HepG2 (cell line): Measurements from ENCODE around the gene KLHDC8B. TPM values are rescaled to one million over a fixed set of nuclear protein-coding genes. Genes with fewer than 3 reads are reported as not detected.

Experiments
- ATM ChIP-seq: fragments of 450-650 bp; IDR thresholded peaks from 2 replicates; pipeline ENCODE4 v1.7.1; 2017; ENCODE audit warnings: mild to moderate bottlenecking, borderline replicate concordance
- CC2D1A ChIP-seq: sonication (generic); formaldehyde crosslinking; IDR thresholded peaks from 2 replicates; pipeline ENCODE4 v1.8.1; 2023; ENCODE audit warnings: mild to moderate bottlenecking, missing genetic modification reagents
- ERF ChIP-seq: IDR thresholded peaks from 2 replicates; pipeline ENCODE4 v1.6.1; 2018; ENCODE audit warnings: missing biosample characterization, missing genetic modification reagents
- HNRNPLL ChIP-seq: fragments of 200-400 bp; formaldehyde crosslinking; IDR thresholded peaks from 2 replicates; pipeline ENCODE4 v1.6.1; 2017; ENCODE audit warnings: mild to moderate bottlenecking, low read depth, low read length; ENCODE audit not compliant: poor library complexity, severe bottlenecking
- MLLT10 ChIP-seq: sonication (generic); formaldehyde crosslinking; IDR thresholded peaks from 2 replicates; pipeline ENCODE4 v1.4.0; 2020; ENCODE audit warnings: missing genetic modification reagents
- NFRKB ChIP-seq: fragments of 450-650 bp; IDR thresholded peaks from 2 replicates; pipeline ENCODE4 v1.6.1; 2017
- POLR2AphosphoS5 ChIP-seq: IDR thresholded peaks from 2 replicates; pipeline ENCODE4 v1.6.1; 2012; ENCODE audit warnings: low read depth, low read length
- RBM39 ChIP-seq: fragments of 200-400 bp; formaldehyde crosslinking; IDR thresholded peaks from one replicate; pipeline ENCODE4 v1.6.1; 2018; ENCODE audit warnings: antibody characterized with exemption, mild to moderate bottlenecking, low read depth, low read length; ENCODE audit not compliant: poor library complexity, severe bottlenecking
- RERE ChIP-seq: IDR thresholded peaks from 2 replicates; pipeline ENCODE4 v1.6.1; 2016; ENCODE audit warnings: low read depth, missing genetic modification reagents, missing compliant biosample characterization
- SMAD3 ChIP-seq: sonication (generic); formaldehyde crosslinking; IDR thresholded peaks from 2 replicates; pipeline ENCODE4 v1.4.0; 2020; ENCODE audit warnings: missing genetic modification reagents
- SPEN ChIP-seq: sonication (generic); formaldehyde crosslinking; IDR thresholded peaks from 2 replicates; pipeline ENCODE4 v1.5.1; 2020; ENCODE audit warnings: low read depth, mild to moderate bottlenecking, missing genetic modification reagents
- THYN1 ChIP-seq: sonication (generic); formaldehyde crosslinking; IDR thresholded peaks from 2 replicates; pipeline ENCODE4 v1.8.1; 2023; ENCODE audit warnings: low read depth, mild to moderate bottlenecking, moderate library complexity, missing genetic modification reagents, borderline replicate concordance
- ZNF180 ChIP-seq: sonication (generic); formaldehyde crosslinking; IDR thresholded peaks from 2 replicates; pipeline ENCODE4 v1.4.0; 2020; ENCODE audit warnings: low read depth, missing genetic modification reagents, borderline replicate concordance
- ZNF451 ChIP-seq: sonication (generic); formaldehyde crosslinking; IDR thresholded peaks from 2 replicates; pipeline ENCODE4 v1.5.0; 2020; ENCODE audit warnings: mild to moderate bottlenecking, missing genetic modification reagents
- ZNF563 ChIP-seq: sonication (generic); formaldehyde crosslinking; IDR thresholded peaks from 2 replicates; pipeline ENCODE4 v1.8.0; 2022; ENCODE audit warnings: mild to moderate bottlenecking, moderate library complexity, missing genetic modification reagents
- ZNF710 ChIP-seq: sonication (generic); formaldehyde crosslinking; IDR thresholded peaks from 2 replicates; pipeline ENCODE4 v1.5.0; 2020; ENCODE audit warnings: mild to moderate bottlenecking, missing genetic modification reagents, borderline replicate concordance
- ZNF775 ChIP-seq: sonication (generic); formaldehyde crosslinking; IDR thresholded peaks from 2 replicates; pipeline ENCODE4 v1.4.0; 2020; ENCODE audit warnings: missing genetic modification reagents, mild to moderate bottlenecking, moderate library complexity, borderline replicate concordance
- polyA plus RNA-seq, 8 experiments: library from polyadenylated mRNA; depleted of rRNA in 3 of 8; stranded (reverse) in 7 of 8; unstranded in 1 of 8; fragments of >200 nt; fragmentation: Illumina TruSeq in 4 of 8; extraction: Trizol in 4 of 8; gene quantifications; 2 replicates each; pipeline versions ENCODE4 v1.2.1 to v1.2.3, GENCODE V29; 2011 to 2016; ENCODE audit warnings: low read depth in 4 of 8, missing spikeins in 1 of 8, mixed read lengths in 1 of 8; ENCODE audit not compliant: insufficient read depth in 1 of 8
- total RNA-seq, 5 experiments: library from RNA; depleted of rRNA; stranded (reverse); fragments of >200 nt; fragmentation: Illumina TruSeq; extraction: Trizol; gene quantifications; 2 replicates each; pipeline ENCODE4 v1.2.3, GENCODE V29; 2016; ENCODE audit warnings: low read depth in 1 of 5
- TF ChIP-seq, protein P1 (sequence below): sonication (generic); formaldehyde crosslinking; IDR thresholded peaks from 2 replicates; pipeline ENCODE4 v1.9.0; 2021; ENCODE audit warnings: missing genetic modification reagents, mild to moderate bottlenecking, borderline replicate concordance
- TF ChIP-seq, protein P2 (sequence below): sonication (generic); formaldehyde crosslinking; IDR thresholded peaks from 2 replicates; pipeline ENCODE4 v1.8.1; 2022; ENCODE audit warnings: mild to moderate bottlenecking, missing genetic modification reagents

KLHDC8B gene
- total and polyA plus RNA-seq, 2 of the 13 experiments (the other 11 are each of a cell fraction or from before 2014, with no cell fraction given) = 17.2 to 17.8 TPM

DNA sequence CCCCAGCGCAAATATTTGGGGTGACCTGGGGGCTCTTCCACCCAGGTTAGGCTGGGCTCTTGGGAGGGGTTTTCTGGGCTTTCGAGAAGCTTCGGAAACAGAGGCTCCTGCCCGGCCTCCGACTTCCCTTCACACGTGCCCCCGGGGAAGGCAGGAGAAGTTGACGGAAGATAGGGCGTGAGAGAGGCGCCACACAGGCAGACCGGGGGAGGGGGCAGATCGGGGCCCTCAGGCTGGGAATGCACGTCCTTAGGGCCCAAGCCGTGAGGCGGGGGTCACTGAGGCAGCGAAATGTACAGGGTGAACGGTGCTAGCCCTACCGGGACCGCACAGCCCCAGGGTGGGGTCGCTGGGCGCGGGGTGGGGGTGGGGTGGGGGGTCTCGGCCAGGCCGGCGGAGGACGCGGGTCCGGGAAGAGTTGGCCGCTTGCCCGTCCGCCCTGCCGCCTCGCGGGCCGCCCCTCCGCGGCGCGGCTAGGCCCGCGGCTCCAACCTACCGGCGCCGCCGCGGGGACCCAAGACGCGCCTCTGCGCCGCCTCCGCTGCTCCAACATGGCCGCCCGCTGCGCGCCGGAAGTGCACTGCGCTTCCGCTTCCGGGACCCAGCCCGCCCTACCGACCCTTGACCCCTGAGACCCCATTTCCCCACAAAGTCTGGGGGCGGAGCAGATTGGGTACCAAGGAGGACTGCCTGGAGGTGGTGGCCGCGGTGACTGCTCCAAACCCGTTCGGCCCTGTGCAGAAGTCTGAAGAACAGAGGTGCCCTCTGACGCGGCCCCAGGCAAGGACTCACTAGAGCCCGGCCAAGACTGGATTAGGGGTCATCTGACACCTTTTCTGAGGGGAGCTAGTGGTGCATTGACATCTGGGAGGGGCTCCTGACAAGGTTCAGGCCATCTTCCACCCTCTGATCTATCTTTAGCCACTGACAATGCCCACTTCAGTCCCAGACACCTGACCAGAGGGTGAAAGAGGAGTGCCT lies 5.3 kb upstream of the KLHDC8B start, which contains the start of gene CCDC71 (continued):
- TF ChIP-seq MLLT10 (CRISPR knock-in tag) (no peak), ZNF563 (CRISPR knock-in tag) (peak; percentile 64; the same call in 1 of the 2 replicates), SPEN (CRISPR knock-in tag) (no peak; the same call in 1 of the 2 replicates), ATM (no peak), CC2D1A (no peak), ZNF775 (no peak), NFRKB (no peak), ERF (CRISPR knock-in tag) (peak; percentile 42), SMAD3 (CRISPR knock-in tag) (no peak), ZNF451 (CRISPR knock-in tag) (no peak), ZNF710 (CRISPR knock-in tag) (no peak), HNRNPLL (peak; percentile 68), THYN1 (CRISPR knock-in tag) (no peak), RERE (no peak), POLR2AphosphoS5 (peak; percentile 64), ZNF180 (CRISPR knock-in tag) (no peak), RBM39 (no peak)
- TF ChIP-seq, protein P1, sequence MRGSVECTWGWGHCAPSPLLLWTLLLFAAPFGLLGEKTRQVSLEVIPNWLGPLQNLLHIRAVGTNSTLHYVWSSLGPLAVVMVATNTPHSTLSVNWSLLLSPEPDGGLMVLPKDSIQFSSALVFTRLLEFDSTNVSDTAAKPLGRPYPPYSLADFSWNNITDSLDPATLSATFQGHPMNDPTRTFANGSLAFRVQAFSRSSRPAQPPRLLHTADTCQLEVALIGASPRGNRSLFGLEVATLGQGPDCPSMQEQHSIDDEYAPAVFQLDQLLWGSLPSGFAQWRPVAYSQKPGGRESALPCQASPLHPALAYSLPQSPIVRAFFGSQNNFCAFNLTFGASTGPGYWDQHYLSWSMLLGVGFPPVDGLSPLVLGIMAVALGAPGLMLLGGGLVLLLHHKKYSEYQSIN (CRISPR knock-in tag) = no peak
- TF ChIP-seq, protein P2, sequence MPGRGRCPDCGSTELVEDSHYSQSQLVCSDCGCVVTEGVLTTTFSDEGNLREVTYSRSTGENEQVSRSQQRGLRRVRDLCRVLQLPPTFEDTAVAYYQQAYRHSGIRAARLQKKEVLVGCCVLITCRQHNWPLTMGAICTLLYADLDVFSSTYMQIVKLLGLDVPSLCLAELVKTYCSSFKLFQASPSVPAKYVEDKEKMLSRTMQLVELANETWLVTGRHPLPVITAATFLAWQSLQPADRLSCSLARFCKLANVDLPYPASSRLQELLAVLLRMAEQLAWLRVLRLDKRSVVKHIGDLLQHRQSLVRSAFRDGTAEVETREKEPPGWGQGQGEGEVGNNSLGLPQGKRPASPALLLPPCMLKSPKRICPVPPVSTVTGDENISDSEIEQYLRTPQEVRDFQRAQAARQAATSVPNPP (CRISPR knock-in tag) = no peak
